Panc1 (cell line): ENCODE measurements around the gene TMEM9B.

Source experiments
- CTCF ChIP-seq: fragments of 450-650 bp; IDR thresholded peaks from 2 replicates; pipeline ENCODE4 v1.5.1; 2017; ENCODE audit warnings: mild to moderate bottlenecking
- POLR2AphosphoS5 ChIP-seq: IDR thresholded peaks from 2 replicates; pipeline ENCODE4 v1.6.1; 2012; ENCODE audit warnings: mild to moderate bottlenecking, low read depth, low read length, moderate library complexity
- REST ChIP-seq, 2 experiments: IDR thresholded peaks; 2 replicates each; pipeline ENCODE4 v1.6.1; 2011 to 2012; ENCODE audit warnings: low read depth in 2 of 2, control low read depth in 1 of 2, low read length in 1 of 2, mild to moderate bottlenecking in 1 of 2, moderate library complexity in 1 of 2; ENCODE audit not compliant: insufficient read depth in 1 of 2
- SIN3A ChIP-seq: IDR thresholded peaks from 2 replicates; pipeline ENCODE4 v1.6.1; 2012; ENCODE audit warnings: low read depth, mild to moderate bottlenecking, low read length, moderate library complexity, borderline replicate concordance; ENCODE audit not compliant: insufficient read depth

- TF ChIP-seq POLR2AphosphoS5, result no peak
- no peak for TF ChIP-seq CTCF
- no peak for TF ChIP-seq SIN3A
- TF ChIP-seq REST (IDR thresholded peaks at IDR 0.05; ENCODE audit: insufficient read depth in 1 of 2, low read depth in 2 of 2, low read length in 1 of 2), result no peak
Measured at GRCh38 chr11:8973121-8973520, 8.9 kb upstream of the TMEM9B start.
